Measurements from ENCODE around the gene ADGRG1. TPM values are rescaled to one million over a fixed set of nuclear protein-coding genes. Genes with fewer than 3 reads are reported as not detected.

Gene ADGRG1
- total RNA-seq, 1 experiment from 2014 or later, result 10.2 TPM

DNA sequence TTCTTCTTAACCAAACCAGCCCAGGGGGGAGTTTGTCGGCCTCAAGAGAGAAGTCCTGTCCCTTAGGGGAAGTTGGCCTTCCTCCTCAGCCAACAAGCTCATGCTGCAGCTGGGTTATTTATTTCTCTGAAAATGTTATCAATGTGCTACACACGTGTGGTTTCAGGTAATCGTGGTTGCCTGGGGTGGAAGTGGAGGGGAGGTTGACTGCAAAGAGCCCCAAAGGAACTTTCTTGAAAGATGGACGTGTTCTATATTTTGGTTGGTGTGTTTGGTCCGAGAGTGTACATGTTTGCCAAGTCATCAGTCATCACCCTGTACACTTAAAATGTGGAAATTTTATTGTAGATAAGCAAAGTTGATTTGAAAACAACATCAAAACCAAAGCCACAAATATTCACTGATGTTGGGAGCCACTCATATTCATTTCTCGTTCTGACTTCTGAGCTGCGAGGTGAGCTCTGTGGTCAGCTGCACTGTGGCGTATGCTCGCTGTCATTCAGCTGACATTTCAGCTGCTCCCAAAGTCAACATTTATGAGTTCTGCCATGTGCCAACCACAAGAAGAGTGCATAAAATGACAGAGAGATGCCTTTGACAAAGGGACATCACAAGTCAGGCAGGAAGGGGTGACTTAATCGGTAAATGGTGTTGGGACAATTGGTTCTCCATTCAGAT is 26.5 kb upstream of the ADGRG1 start:
- peaks cover 14% of the 10 kb centered on the region for H3K27me3 Mint-ChIP-seq (ENCODE audit: insufficient read depth, unreplicated experiment)
- no peak for TF ChIP-seq CTCF (IDR thresholded peaks at IDR 0.05; ENCODE audit: unreplicated experiment)
- peaks cover 4% of the 10 kb centered on the region for H3K36me3 Mint-ChIP-seq (ENCODE audit: insufficient read depth, unreplicated experiment)
- no peak overlapping the region for H3K4me3 Mint-ChIP-seq (ENCODE audit: unreplicated experiment)
- H3K27ac Mint-ChIP-seq (ENCODE audit: low read depth, unreplicated experiment), result no peak overlapping the region
- H3K4me1 Mint-ChIP-seq (ENCODE audit: insufficient read depth, unreplicated experiment), result no peaks in the 10 kb centered on the region
- ChIA-PET CTCF (interaction anchor here (0.6 to 7.5 kb wide), 8 partner anchors 19 to 262 kb away, joined by 3 to 141 read pairs (median 7); partner anchors contain the start of gene KATNB1), POLR2A (interaction anchor here (0.5 to 1.4 kb wide), 2 partner anchors 9 to 296 kb away, joined by 3 read pairs; no protein-coding TSS in a partner anchor)
- DNase-seq (ENCODE audit: unreplicated experiment), result no peak
- H3K9me3 Mint-ChIP-seq (ENCODE audit: unreplicated experiment), result peaks cover 8% of the 10 kb centered on the region
- BruUV-seq (replicated peaks), result no TSS peak
- intact Hi-C loops (cut with micrococcal nuclease), result no loop called here

- no peak overlapping the region for H3K27ac Mint-ChIP-seq (ENCODE audit: low read depth, unreplicated experiment)
These were observed 25.1 kb upstream of the ADGRG1 start for GRCh38 chr16:57603115-57604024.

DNA sequence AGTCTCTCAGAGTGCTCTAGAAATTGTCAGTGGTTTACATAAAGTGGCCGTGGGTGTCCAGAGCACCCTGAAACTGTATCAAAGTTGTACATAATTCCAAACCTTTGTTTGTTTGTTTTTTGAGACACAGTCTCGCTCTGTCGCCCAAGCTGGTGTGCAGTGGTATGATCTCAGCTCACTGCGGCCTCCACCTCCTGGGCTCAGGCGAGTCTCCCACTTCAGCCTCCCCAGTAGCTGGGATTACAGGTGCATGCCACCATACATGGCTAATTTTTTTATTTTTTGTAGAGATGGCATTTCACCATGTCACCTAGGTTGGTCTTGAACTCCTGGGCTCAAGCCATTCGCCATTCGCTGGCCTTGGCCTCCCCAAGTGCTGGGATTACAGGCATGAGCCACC is 24.3 kb upstream of the ADGRG1 start:
- Mint-ChIP-seq H3K27me3 (ENCODE audit: insufficient read depth, unreplicated experiment) (peaks cover 14% of the 10 kb centered on the region), H3K4me1 (ENCODE audit: insufficient read depth, unreplicated experiment) (no peaks in the 10 kb centered on the region), H3K27ac (ENCODE audit: low read depth, unreplicated experiment) (no peak overlapping the region), H3K4me3 (ENCODE audit: unreplicated experiment) (no peak overlapping the region), H3K9me3 (ENCODE audit: unreplicated experiment) (no peaks in the 10 kb centered on the region), H3K36me3 (ENCODE audit: insufficient read depth, unreplicated experiment) (no peaks in the 10 kb centered on the region)
- intact Hi-C loops (cut with micrococcal nuclease), result no loop called here
- ChIA-PET CTCF (interaction anchor here (0.6 to 7.5 kb wide), 4 partner anchors 11 to 259 kb away, joined by 3 to 141 read pairs (median 3); no protein-coding TSS in a partner anchor), POLR2A (no interaction called here)
- DNase-seq (ENCODE audit: unreplicated experiment), result no peak
- BruUV-seq (replicated peaks), result no TSS peak
- no peak for TF ChIP-seq CTCF (IDR thresholded peaks at IDR 0.05; ENCODE audit: unreplicated experiment)

More at GRCh38 chr16:57603115-57604024, 25.1 kb upstream of the ADGRG1 start:
- peaks cover 4% of the 10 kb centered on the region for H3K9me3 Mint-ChIP-seq (ENCODE audit: unreplicated experiment)
- peaks cover 4% of the 10 kb centered on the region for H3K36me3 Mint-ChIP-seq (ENCODE audit: insufficient read depth, unreplicated experiment)
- no peak for TF ChIP-seq CTCF (IDR thresholded peaks at IDR 0.05; ENCODE audit: unreplicated experiment)
- H3K4me1 Mint-ChIP-seq (ENCODE audit: insufficient read depth, unreplicated experiment), result no peaks in the 10 kb centered on the region
- no peak overlapping the region for H3K4me3 Mint-ChIP-seq (ENCODE audit: unreplicated experiment)
- no TSS peak for BruUV-seq (replicated peaks)
- no peak for DNase-seq (ENCODE audit: unreplicated experiment)
- CTCF ChIA-PET, result interaction anchor here (1.2 to 7.5 kb wide), 2 partner anchors 45 to 260 kb away, joined by 4 to 141 read pairs; no protein-coding TSS in a partner anchor
- POLR2A ChIA-PET, result interaction anchor here (1.4 kb wide), 1 partner anchor 8 kb away, joined by 3 read pairs; no protein-coding TSS in a partner anchor
- intact Hi-C loops (cut with micrococcal nuclease), result no loop called here
- H3K27me3 Mint-ChIP-seq (ENCODE audit: insufficient read depth, unreplicated experiment), result peaks cover 14% of the 10 kb centered on the region
